Parathyroid adenoma (tissue), 2 donors: ENCODE measurements around the gene CDCA7.

Experiments used
- H2AFZ ChIP-seq: fragments of 300-600 bp; sonication (generic); one replicate; pipeline ENCODE4 v1.7.0; 2017; ENCODE audit warnings: antibody characterized with exemption, mild to moderate bottlenecking
- H3K27ac ChIP-seq: fragments of 300-600 bp; sonication (generic); one replicate; pipeline ENCODE4 v1.7.0; 2017
- H3K27me3 ChIP-seq: fragments of 300-600 bp; sonication (generic); one replicate; pipeline ENCODE4 v1.7.0; 2017; ENCODE audit warnings: low read length; ENCODE audit not compliant: control insufficient read depth, insufficient read depth
- H3K36me3 ChIP-seq: fragments of 300-600 bp; sonication (generic); one replicate; pipeline ENCODE4 v1.7.0; 2017; ENCODE audit warnings: low read length; ENCODE audit not compliant: control insufficient read depth, insufficient read depth
- H3K4me1 ChIP-seq: fragments of 300-600 bp; sonication (generic); one replicate; pipeline ENCODE4 v1.7.0; 2017; ENCODE audit warnings: control low read depth
- H3K4me2 ChIP-seq: fragments of 300-600 bp; sonication (generic); one replicate; pipeline ENCODE4 v1.7.0; 2017; ENCODE audit warnings: low read length
- H3K4me3 ChIP-seq: fragments of 300-600 bp; sonication (generic); one replicate; pipeline ENCODE4 v1.7.0; 2017; ENCODE audit warnings: low read depth, low read length
- H3K79me2 ChIP-seq: fragments of 300-600 bp; sonication (generic); one replicate; pipeline ENCODE4 v1.7.0; 2017; ENCODE audit warnings: control low read depth
- H3K9ac ChIP-seq: fragments of 300-600 bp; sonication (generic); one replicate; pipeline ENCODE4 v1.7.0; 2017; ENCODE audit warnings: mild to moderate bottlenecking
- H3K9me3 ChIP-seq: fragments of 300-600 bp; sonication (generic); one replicate; pipeline ENCODE4 v1.7.0; 2017; ENCODE audit warnings: low read length; ENCODE audit not compliant: control insufficient read depth
- CTCF ChIP-seq: fragments of 300-600 bp; sonication (generic); IDR thresholded peaks from one replicate; pipeline ENCODE4 v1.7.0; 2017; ENCODE audit warnings: antibody characterized with exemption, mild to moderate bottlenecking
- donor health status: primary hyperparathyroidism.

CDCA7 gene

GRCh38 chr2:173407646-173408045 lies 53.0 kb downstream of the CDCA7 start:
- Histone ChIP-seq H3K79me2 (no peaks in the 10 kb centered on the region), H3K36me3 (no peaks in the 10 kb centered on the region), H2AFZ (no peak overlapping the region), H3K27me3 (no peaks in the 10 kb centered on the region), H3K27ac (no peak overlapping the region), H3K4me2 (no peak overlapping the region), H3K4me1 (no peaks in the 10 kb centered on the region), H3K9me3 (no peaks in the 10 kb centered on the region), H3K9ac (no peak overlapping the region), H3K4me3 (no peak overlapping the region)
- TF ChIP-seq CTCF: no peak

- TF ChIP-seq CTCF: no peak
- no peak overlapping the region for H3K9ac ChIP-seq
- no peaks in the 10 kb centered on the region for H3K9me3 ChIP-seq
- H3K4me1 ChIP-seq: no peaks in the 10 kb centered on the region
- no peak overlapping the region for H3K4me3 ChIP-seq
- H3K27me3 ChIP-seq: no peaks in the 10 kb centered on the region
- H3K4me2 ChIP-seq: no peak overlapping the region
- no peak overlapping the region for H2AFZ ChIP-seq
- H3K36me3 ChIP-seq: no peaks in the 10 kb centered on the region
- no peaks in the 10 kb centered on the region for H3K79me2 ChIP-seq
- no peak overlapping the region for H3K27ac ChIP-seq
Measured at GRCh38 chr2:173410579-173410978, 55.9 kb downstream of the CDCA7 start.

- no peak overlapping the region for H3K4me3 ChIP-seq
Measured at GRCh38 chr2:173412628-173413027, 58.0 kb downstream of the CDCA7 start.

GRCh38 chr2:173414823-173415322 lies 60.2 kb downstream of the CDCA7 start:
- H2AFZ ChIP-seq: no peak overlapping the region
- no peaks in the 10 kb centered on the region for H3K27me3 ChIP-seq
- no peak overlapping the region for H3K4me2 ChIP-seq
- H3K27ac ChIP-seq: no peak overlapping the region
- H3K79me2 ChIP-seq: no peaks in the 10 kb centered on the region
- H3K4me1 ChIP-seq: no peaks in the 10 kb centered on the region
- H3K9me3 ChIP-seq: no peaks in the 10 kb centered on the region
- no peaks in the 10 kb centered on the region for H3K36me3 ChIP-seq
- H3K4me3 ChIP-seq: no peak overlapping the region
- no peak for TF ChIP-seq CTCF
- H3K9ac ChIP-seq: no peak overlapping the region

More at GRCh38 chr2:173412628-173413027, 58.0 kb downstream of the CDCA7 start:
- no peaks in the 10 kb centered on the region for H3K4me1 ChIP-seq
- no peaks in the 10 kb centered on the region for H3K9me3 ChIP-seq
- no peak for TF ChIP-seq CTCF
- H2AFZ ChIP-seq: no peak overlapping the region
- H3K36me3 ChIP-seq: no peaks in the 10 kb centered on the region
- no peak overlapping the region for H3K4me2 ChIP-seq
- no peaks in the 10 kb centered on the region for H3K27me3 ChIP-seq
- no peak overlapping the region for H3K27ac ChIP-seq
- no peaks in the 10 kb centered on the region for H3K79me2 ChIP-seq
- H3K9ac ChIP-seq: no peak overlapping the region
